Fibroblast of the aortic adventitia (primary cell): Measurements from ENCODE around the gene AGAP3. TPM values are rescaled to one million over a fixed set of nuclear protein-coding genes. Genes with fewer than 3 reads are reported as not detected.

Experiments
- DNase-seq: peaks from one replicate; pipeline ENCODE4 v3.0.0-alpha.2; 2010; ENCODE audit warnings: low read depth
- H3K4me3 ChIP-seq: 2 replicates; pipeline ENCODE4 v1.5.1; 2011; ENCODE audit warnings: low read depth, mild to moderate bottlenecking, control low read depth, low read length, moderate library complexity
- CTCF ChIP-seq: IDR thresholded peaks from 2 replicates; pipeline ENCODE4 v1.5.1; 2011; ENCODE audit warnings: mild to moderate bottlenecking, low read length, control low read depth, inconsistent platforms; ENCODE audit not compliant: insufficient read depth
- total RNA-seq: library from RNA; depleted of rRNA; stranded (reverse); fragments of >200 nt; gene quantifications from 2 replicates; pipeline ENCODE4 v1.2.3, GENCODE V29; 2012; ENCODE audit warnings: low replicate concordance

Gene AGAP3
- total RNA-seq, 1 donor = 50.2 TPM

GRCh38 chr7:151125846-151126481, 39.7 kb downstream of the AGAP3 start:
- no peak for DNase-seq
- no peak for TF ChIP-seq CTCF
- no peak overlapping the region for H3K4me3 ChIP-seq

DNA sequence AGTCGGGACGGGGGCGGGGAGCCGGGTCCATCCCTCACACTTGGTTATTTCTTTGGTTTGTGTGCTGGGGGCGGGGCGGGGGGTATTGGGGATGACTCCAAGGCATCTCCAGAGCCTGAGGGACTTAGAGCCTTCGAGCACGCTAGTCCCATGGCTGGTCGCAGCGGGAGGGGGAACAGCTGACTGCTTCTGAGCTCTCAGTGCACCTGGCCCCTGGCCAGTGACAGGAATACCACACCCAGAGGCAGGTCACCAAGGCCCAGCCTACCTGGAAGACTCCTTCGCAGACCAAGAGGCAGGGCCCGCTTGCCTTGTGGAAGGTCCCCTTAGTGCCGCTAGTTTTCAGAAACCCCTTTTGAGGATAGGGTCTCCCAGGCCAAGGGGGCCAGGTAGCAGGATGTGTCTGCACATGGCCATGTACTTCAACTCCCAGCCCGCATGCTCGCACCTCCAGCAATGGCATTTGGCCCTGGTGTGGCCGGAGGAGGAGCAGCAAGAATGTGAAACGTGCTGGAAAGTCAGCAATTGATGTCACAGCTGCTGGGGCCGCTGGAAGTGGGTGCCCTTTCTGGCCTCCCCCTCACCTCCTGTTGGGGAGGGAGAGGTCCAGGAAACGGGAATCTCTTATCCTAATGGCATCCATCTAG, 40.3 kb downstream of the AGAP3 start:
- no peak for TF ChIP-seq CTCF
- DNase-seq = no peak
- H3K4me3 ChIP-seq = no peak overlapping the region

DNA sequence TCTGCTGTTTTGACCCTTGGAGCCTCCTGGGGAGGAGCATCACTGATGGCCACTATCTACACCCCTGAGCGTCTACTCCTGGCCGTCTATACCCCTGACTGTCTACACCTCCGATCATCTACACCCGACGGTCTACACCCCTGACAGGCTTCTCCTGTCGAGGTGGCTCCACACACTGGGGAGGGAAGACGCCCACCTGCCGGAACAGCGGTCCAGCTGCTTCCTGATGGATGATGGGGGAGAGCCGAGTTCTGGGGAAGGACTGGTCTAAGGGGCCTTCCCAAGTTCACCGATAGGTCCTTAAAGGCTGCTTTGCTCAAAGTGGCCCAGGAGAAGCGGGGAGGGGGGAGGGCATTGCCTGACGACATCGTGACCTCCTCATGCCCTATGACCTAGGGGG, 41.9 kb downstream of the AGAP3 start:
- no peak overlapping the region for H3K4me3 ChIP-seq
- no peak for DNase-seq
- no peak for TF ChIP-seq CTCF

DNA sequence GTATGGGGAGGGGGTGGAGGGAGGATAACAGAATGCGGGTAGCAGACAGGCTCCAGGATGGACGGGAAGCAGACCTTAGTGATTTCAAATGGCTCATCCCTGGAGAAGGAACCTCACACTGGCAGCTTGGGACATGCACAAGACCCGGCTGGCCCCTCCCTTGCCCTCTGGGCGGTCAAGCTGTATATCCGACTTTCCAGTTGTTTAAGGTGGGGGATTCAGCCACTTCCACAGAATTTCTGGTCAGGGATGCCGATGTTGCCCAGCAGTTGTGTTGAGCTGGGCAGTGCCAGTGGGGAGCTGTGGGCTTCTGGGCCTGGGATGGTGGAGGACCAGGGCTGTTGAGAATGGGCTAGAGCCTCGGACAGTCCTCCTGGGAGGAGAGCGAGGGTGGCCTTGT, 42.4 kb downstream of the AGAP3 start:
- no peak for DNase-seq
- H3K4me3 ChIP-seq = no peak overlapping the region
- no peak for TF ChIP-seq CTCF

- TF ChIP-seq CTCF = no peak
- no peak for DNase-seq
- H3K4me3 ChIP-seq = no peak overlapping the region
Measured at GRCh38 chr7:151129117-151129959, 43.1 kb downstream of the AGAP3 start.

GRCh38 chr7:151129960-151130591, 43.8 kb downstream of the AGAP3 start:
- no peak overlapping the region for H3K4me3 ChIP-seq
- TF ChIP-seq CTCF = no peak
- no peak for DNase-seq
